GM12875 (cell line): ENCODE measurements around the gene ATP1A4.

ENCODE experiments used
- H3K4me3 ChIP-seq: one replicate; pipeline ENCODE4 v1.5.1; 2011; ENCODE audit warnings: low read depth, low read length, control low read depth
- CTCF ChIP-seq: IDR thresholded peaks from 2 replicates; pipeline ENCODE4 v1.5.1; 2011; ENCODE audit warnings: low read depth, mild to moderate bottlenecking, control low read depth, inconsistent platforms, low read length, moderate library complexity, borderline replicate concordance; ENCODE audit not compliant: insufficient read depth

Gene ATP1A4

GRCh38 chr1:160169553-160170399 lies 18.4 kb downstream of the ATP1A4 start:
- no peak overlapping the region for H3K4me3 ChIP-seq
- TF ChIP-seq CTCF, result no peak

GRCh38 chr1:160171354-160171753 lies 20.0 kb downstream of the ATP1A4 start:
- no peak overlapping the region for H3K4me3 ChIP-seq
- no peak for TF ChIP-seq CTCF

- no peak overlapping the region for H3K4me3 ChIP-seq
- TF ChIP-seq CTCF, result no peak
These were observed 20.6 kb downstream of the ATP1A4 start for GRCh38 chr1:160171980-160172379.

- no peak overlapping the region for H3K4me3 ChIP-seq
- TF ChIP-seq CTCF, result no peak
These were observed 25.8 kb downstream of the ATP1A4 start for GRCh38 chr1:160177231-160177630.

- no peak for TF ChIP-seq CTCF
- no peak overlapping the region for H3K4me3 ChIP-seq
These were observed 26.3 kb downstream of the ATP1A4 start for GRCh38 chr1:160177667-160178066.

GRCh38 chr1:160178731-160179130 lies 27.3 kb downstream of the ATP1A4 start:
- TF ChIP-seq CTCF, result no peak
- H3K4me3 ChIP-seq, result no peak overlapping the region

- no peak for TF ChIP-seq CTCF
- no peak overlapping the region for H3K4me3 ChIP-seq
These were observed 27.9 kb downstream of the ATP1A4 start for GRCh38 chr1:160179336-160179735.
